Measurements from ENCODE around the gene CYP2J2. TPM values are rescaled to one million over a fixed set of nuclear protein-coding genes. Genes with fewer than 3 reads are reported as not detected.
A peak's percentile ranks its signal among the peaks of the same experiment; 100 is the strongest.

CYP2J2 gene
- total RNA-seq, 1 donor from 2014 or later, result 0.07 TPM

GRCh38 chr1:59919746-59920145 is 6.8 kb downstream of the CYP2J2 start:
- DNase-seq (ENCODE audit: low spot score), result no peak
- H3K27me3 Mint-ChIP-seq (ENCODE audit: insufficient read depth, low read depth), result peaks cover 2% of the 10 kb centered on the region
- Histone ChIP-seq H3K4me3 (no peak overlapping the region), H3K4me1 (no peaks in the 10 kb centered on the region), H2AFZ (replicated peaks) (no peak overlapping the region), H4K20me1 (ENCODE audit: low read depth) (no peaks in the 10 kb centered on the region), H3K4me2 (no peak overlapping the region), H3K36me3 (no peaks in the 10 kb centered on the region), H3K27ac (no peak overlapping the region), H3K79me2 (ENCODE audit: low read depth) (no peaks in the 10 kb centered on the region), H3K9ac (no peak overlapping the region), H3K27me3 (peaks cover 26% of the 10 kb centered on the region), H3F3A (ENCODE audit: low read depth) (no peaks in the 10 kb centered on the region), H3K9me3 (ENCODE audit: low read depth) (no peaks in the 10 kb centered on the region)
- peaks cover 6% of the 10 kb centered on the region for H3K9me3 Mint-ChIP-seq
- no peak overlapping the region for H3K4me3 Mint-ChIP-seq
- no peaks in the 10 kb centered on the region for H3K36me3 Mint-ChIP-seq
- peaks cover 20% of the 10 kb centered on the region for H3K4me1 Mint-ChIP-seq
- no peak for TF ChIP-seq EZH2phosphoT487 (IDR thresholded peaks at IDR 0.05)
- no peak for TF ChIP-seq EZH2 (IDR thresholded peaks at IDR 0.05)
- TF ChIP-seq CTCF (IDR thresholded peaks at IDR 0.05), result no peak
- H3K27ac Mint-ChIP-seq, result no peak overlapping the region

- no peaks in the 10 kb centered on the region for H3K36me3 Mint-ChIP-seq
- no peak overlapping the region for H2AFZ ChIP-seq (replicated peaks)
- no peaks in the 10 kb centered on the region for H3K36me3 ChIP-seq
- H3K9me3 ChIP-seq (ENCODE audit: low read depth), result no peaks in the 10 kb centered on the region
- H3K27ac ChIP-seq, result no peak overlapping the region
- no peaks in the 10 kb centered on the region for H3F3A ChIP-seq (ENCODE audit: low read depth)
- H3K4me2 ChIP-seq, result no peak overlapping the region
- DNase-seq (ENCODE audit: low spot score), result no peak
- H3K9me3 Mint-ChIP-seq, result peaks cover 2% of the 10 kb centered on the region
- peaks cover 8% of the 10 kb centered on the region for H3K27me3 ChIP-seq
- peaks cover 2% of the 10 kb centered on the region for H3K27me3 Mint-ChIP-seq (ENCODE audit: insufficient read depth, low read depth)
- TF ChIP-seq EZH2phosphoT487 (IDR thresholded peaks at IDR 0.05), result no peak
- no peak for TF ChIP-seq EZH2 (IDR thresholded peaks at IDR 0.05)
- no peak for TF ChIP-seq CTCF (IDR thresholded peaks at IDR 0.05)
- no peak overlapping the region for H3K27ac Mint-ChIP-seq
- no peak overlapping the region for H3K9ac ChIP-seq
- H3K4me1 Mint-ChIP-seq, result peaks cover 20% of the 10 kb centered on the region
- H3K4me3 Mint-ChIP-seq, result no peak overlapping the region
- H3K4me1 ChIP-seq, result no peaks in the 10 kb centered on the region
- H4K20me1 ChIP-seq (ENCODE audit: low read depth), result no peaks in the 10 kb centered on the region
- no peak overlapping the region for H3K4me3 ChIP-seq
- H3K79me2 ChIP-seq (ENCODE audit: low read depth), result no peaks in the 10 kb centered on the region
Measured at GRCh38 chr1:59917785-59918180, 8.8 kb downstream of the CYP2J2 start.

- Mint-ChIP-seq H3K36me3 (no peaks in the 10 kb centered on the region), H3K4me1 (peaks cover 20% of the 10 kb centered on the region), H3K4me3 (no peak overlapping the region), H3K9me3 (peaks cover 2% of the 10 kb centered on the region), H3K27ac (peak overlapping the region; percentile 44), H3K27me3 (ENCODE audit: insufficient read depth, low read depth) (peaks cover 2% of the 10 kb centered on the region)
- H3K36me3 ChIP-seq, result no peaks in the 10 kb centered on the region
- H3K27ac ChIP-seq, result no peak overlapping the region
- no peaks in the 10 kb centered on the region for H3F3A ChIP-seq (ENCODE audit: low read depth)
- H2AFZ ChIP-seq (replicated peaks), result no peak overlapping the region
- peaks cover 8% of the 10 kb centered on the region for H3K27me3 ChIP-seq
- TF ChIP-seq CTCF (IDR thresholded peaks at IDR 0.05) (no peak), EZH2 (IDR thresholded peaks at IDR 0.05) (no peak)
- no peak overlapping the region for H3K4me3 ChIP-seq
- H4K20me1 ChIP-seq (ENCODE audit: low read depth), result no peaks in the 10 kb centered on the region
- H3K79me2 ChIP-seq (ENCODE audit: low read depth), result no peaks in the 10 kb centered on the region
- no peak overlapping the region for H3K4me2 ChIP-seq
- no peak overlapping the region for H3K9ac ChIP-seq
- no peak for DNase-seq (ENCODE audit: low spot score)
- no peaks in the 10 kb centered on the region for H3K9me3 ChIP-seq (ENCODE audit: low read depth)
- H3K4me1 ChIP-seq, result no peaks in the 10 kb centered on the region
Measured at GRCh38 chr1:59917026-59917784, 9.4 kb downstream of the CYP2J2 start.
